Stimulated activated CD8-positive, alpha-beta memory T cell treated with anti-CD3 and anti-CD28 coated beads, Interleukin-7, amount 100 ng/mL, for 48 hours (primary cell): ENCODE measurements around the gene NEURL4.
A peak's percentile ranks its signal among the peaks of the same experiment; 100 is the strongest.

Source experiments
- DNase-seq, 2 donors: peaks; one replicate each; pipeline ENCODE4 v3.0.0-alpha.2; 2020; ENCODE audit warnings: low read depth in 1 of 2; ENCODE audit errors: extremely low read depth in 1 of 2

The NEURL4 gene

GRCh38 chr17:7306911-7307685, 22.0 kb downstream of the NEURL4 start, which contains the start of gene EIF5A:
EIF5A (plus strand) TSS chr17:7307628; CDS start chr17:7309636, 2,008 bp downstream.
- peak; percentile 99 to 100 for DNase-seq

DNA sequence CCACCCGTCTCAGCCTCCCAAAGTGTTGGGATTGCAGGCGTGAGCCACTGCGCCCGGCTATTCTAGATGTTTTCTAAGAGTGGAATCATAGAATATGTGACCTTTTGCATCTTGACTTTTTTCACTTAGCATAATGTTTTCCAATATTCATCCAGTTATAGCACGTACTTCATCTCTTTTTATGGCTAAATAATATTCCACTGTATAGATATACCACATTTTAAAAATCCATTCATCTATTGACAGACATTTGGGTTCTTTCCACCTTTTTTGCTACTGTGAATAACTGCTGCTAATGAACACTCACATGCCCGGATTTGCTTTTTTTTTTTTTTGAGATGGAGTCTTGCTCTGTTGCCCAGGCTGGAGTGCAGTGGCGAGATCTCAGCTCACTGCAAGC, 25.0 kb downstream of the NEURL4 start:
- no peak for DNase-seq

DNA sequence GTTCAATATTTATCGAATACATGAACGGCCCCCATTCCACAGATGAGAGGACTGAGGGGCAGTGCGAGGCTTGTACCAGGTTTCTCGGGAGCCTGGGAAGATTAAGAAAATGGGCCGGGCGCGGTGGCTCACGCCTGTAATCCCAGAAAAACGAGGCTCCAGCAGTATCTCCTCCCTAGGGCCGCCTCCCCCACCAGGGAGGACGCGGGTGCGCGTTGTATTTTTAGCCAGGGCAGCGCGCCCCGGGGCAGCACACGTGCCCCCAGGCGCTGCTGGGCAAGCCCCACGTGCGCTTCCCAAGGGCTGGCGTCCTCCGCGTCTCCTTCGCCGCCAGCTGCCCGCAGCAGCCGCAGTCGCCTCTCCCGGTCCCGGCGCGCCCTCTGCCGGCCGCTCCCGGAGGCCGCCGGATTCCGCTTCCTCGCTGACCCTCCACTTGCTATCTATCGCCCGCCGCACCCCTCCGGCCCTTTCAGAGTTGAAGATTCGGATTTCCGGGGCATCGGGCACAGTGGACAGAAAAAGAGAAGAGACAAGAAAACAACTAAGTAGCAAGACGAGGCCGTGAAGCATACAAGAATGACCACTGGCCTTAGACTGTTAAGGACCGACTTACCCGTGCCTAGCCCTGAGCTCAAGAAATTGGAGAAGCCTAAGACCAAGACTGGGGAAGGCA, 32.8 kb downstream of the NEURL4 start:
- no peak for DNase-seq

DNA sequence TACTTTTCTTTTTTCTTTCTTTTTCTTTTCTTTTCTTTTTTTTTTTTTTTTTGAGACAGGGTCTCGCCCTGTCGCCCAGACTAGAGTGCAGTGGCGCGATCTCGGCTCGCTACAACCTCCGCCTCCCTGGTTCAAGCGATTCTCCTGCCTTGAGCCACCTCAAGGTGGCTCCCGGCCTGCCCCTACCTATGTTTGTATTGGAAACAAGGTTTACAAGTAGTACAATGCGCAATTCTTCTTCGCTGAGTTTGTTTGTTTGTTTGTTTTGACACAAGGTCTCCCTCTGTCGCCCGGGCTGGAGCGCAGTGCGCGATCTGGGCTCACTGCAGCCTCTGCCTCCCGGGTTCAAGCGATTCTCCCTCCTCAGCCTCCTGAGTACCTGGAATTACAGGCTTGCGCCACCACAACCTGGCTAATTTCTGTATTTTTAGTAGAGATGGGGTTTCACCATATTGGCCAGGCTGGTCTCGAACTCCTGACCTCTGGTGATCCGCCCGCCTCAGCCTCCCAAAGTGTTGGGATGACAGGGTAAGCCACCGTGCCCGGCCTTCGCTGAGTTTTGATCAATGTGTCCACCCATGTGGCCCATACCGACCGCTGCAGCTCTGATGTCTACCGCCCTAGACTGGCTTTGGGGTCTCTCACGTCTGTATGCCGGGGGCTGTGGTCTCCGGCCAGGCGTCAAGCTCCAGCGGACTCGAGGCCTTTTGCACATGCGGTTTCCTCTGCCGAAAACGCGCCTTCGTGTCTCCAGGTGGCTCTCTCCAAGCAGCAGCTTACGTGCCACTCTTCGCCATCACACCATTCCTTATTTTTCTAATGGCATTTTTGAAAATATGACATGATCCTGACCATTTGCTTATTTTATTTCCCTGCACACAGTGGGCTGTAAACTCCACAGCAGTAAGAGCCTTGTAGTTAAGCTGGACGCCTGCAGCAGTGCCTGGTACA, 33.6 kb downstream of the NEURL4 start:
- no peak for DNase-seq

DNA sequence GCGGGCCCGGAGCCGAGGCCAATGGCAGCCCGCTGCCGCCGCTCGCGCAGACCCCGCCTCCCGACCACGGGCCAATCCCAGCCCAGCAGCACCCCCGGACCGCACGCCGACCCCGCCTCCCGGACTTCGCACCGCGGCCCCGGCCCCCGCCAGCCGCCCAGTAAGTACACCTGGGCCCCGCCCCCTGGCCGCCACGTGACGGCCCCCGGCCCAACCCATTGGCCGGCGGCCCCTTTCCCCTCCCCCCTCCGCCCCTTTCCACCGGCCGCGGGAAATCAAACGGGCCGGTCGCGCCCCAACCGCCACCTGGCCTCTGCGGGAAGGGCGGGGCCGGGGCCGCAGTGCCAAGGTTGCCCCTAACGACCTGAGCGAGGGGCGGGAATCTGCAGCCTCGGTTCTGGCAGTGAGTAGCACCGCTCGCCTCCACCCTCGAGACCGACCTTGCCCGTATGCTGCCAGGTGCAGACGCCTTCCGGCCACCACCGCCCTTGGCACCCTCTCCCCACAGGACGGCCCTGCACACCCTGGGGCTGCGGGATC, 34.5 kb downstream of the NEURL4 start, which contains the start of gene YBX2:
YBX2 (minus strand) TSS at position 26 of the 540 bp plus-strand sequence. CDS start 139 bp downstream, outside the sequence.
- DNase-seq = peak in 1 of 2 donors; percentile 79

- no peak for DNase-seq
These were observed 35.1 kb downstream of the NEURL4 start for GRCh38 chr17:7293816-7294613.

DNA sequence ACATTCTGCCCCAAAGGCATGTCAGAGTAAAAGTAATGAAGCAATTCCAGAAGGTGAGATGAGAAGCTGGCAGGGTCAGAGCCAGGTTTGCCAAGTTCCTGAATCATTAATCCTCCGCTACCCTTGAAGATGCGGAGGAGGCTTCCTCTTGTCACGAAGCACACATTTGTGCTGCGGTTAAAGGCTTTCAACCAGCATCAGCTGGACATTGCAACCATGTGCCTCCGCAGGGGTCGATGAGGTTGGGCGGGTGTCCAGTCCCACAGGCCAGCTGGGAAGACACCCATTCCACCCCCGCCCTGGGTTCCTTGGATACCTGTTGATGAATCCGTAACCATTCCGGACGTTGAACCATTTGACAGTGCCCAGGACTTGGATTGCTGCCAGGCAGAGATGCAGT, 36.0 kb downstream of the NEURL4 start:
- no peak for DNase-seq

GRCh38 chr17:7292729-7293128, 36.4 kb downstream of the NEURL4 start:
- no peak for DNase-seq

DNA sequence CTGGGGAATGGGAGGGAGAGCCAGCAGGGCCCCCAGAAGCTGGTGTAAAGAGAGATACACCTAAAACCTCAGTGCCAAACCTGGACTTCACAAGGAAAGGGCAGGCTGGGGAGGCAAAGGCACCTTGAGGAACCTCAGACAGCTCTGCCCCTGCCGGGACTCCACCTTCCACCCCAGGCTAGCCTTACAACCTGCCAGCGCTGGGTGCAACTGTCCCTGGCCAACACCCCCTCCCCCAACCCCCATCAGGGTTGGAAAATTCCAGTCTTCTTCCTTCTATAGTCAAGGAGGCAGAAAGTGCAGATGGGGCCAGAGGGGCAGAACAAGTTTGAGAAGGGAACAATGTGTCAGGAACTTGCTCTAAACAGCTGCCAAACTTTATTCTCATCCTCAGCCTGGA, 36.9 kb downstream of the NEURL4 start:
- no peak for DNase-seq

- DNase-seq = no peak
These were observed 38.5 kb downstream of the NEURL4 start for GRCh38 chr17:7290685-7291084.

DNA sequence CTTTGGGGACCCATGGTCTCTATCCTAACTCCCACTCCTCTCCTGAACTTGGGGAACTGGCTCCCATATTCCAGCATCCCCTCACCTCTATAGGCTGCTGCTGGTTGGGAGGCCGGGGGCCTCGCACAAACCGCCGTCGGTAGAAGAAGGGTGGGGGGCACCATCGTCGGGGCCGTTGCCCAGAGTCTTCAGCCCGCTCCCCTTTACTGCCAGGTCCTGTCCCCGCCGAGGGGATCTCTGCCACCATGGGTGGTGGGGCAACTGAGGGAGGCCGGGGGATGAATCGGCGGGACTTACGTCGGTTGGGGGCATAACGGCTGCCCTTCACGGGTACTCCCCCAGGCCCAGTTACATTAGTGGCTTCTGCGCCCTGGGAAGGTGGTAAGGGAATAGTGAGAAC, 39.0 kb downstream of the NEURL4 start:
- DNase-seq = no peak

DNA sequence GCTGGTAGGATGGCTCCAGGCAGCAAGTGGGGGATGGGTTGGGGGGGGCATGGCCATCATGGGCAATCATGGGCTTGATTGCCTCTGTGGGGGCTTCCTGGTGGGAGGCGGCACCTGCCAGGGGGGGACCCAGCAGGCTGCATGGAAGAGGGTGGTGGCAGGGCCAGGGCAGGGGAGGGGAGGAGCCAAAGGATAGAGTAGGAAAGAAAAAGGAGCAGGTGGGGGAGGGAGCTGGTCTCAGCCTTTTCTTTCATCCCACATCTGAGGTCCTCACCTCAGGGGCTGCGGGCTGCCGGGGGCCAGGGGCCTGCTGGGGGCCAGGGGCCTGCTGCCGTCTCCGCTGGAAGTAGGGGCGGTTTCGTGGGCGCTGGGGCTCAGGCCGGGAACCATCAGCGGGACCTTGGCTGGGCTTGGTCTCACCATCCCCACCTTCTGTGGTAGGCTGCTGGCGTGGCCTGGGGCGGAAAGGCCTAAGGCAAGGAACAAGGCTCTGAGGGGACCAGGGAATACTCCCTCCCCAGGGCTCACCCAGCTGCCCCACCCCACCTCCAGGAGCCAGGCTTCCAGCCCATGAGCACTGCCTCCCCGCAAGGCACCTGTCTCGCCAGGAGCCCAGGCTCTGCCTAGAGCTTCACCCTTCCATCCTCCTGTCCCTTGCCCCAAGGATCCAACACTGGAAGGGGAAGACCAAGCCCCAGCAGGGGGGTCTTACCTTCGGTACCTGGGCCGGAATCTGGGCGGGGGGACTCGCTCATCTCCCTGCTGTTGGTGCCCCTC, 39.7 kb downstream of the NEURL4 start:
- DNase-seq = no peak

GRCh38 chr17:7285679-7286078, 43.5 kb downstream of the NEURL4 start:
- no peak for DNase-seq

DNA sequence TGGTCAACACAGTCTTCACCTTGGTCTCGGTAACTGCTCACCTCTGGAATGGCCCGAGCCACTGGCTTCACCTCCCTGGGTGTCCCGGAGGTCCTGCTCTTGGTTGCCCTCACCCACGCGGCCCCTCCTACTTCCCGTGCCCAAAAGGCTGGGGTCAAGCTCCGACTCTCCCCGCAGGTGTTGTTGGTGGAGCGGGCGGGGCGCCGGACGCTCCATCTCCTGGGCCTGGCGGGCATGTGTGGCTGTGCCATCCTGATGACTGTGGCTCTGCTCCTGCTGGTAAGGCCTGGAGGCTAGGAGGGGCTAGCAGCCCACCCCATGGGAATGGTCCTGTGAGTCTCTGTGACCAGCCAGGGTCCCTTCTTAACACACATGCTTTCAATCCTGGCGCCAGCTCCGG, 44.2 kb downstream of the NEURL4 start:
- DNase-seq = no peak

DNA sequence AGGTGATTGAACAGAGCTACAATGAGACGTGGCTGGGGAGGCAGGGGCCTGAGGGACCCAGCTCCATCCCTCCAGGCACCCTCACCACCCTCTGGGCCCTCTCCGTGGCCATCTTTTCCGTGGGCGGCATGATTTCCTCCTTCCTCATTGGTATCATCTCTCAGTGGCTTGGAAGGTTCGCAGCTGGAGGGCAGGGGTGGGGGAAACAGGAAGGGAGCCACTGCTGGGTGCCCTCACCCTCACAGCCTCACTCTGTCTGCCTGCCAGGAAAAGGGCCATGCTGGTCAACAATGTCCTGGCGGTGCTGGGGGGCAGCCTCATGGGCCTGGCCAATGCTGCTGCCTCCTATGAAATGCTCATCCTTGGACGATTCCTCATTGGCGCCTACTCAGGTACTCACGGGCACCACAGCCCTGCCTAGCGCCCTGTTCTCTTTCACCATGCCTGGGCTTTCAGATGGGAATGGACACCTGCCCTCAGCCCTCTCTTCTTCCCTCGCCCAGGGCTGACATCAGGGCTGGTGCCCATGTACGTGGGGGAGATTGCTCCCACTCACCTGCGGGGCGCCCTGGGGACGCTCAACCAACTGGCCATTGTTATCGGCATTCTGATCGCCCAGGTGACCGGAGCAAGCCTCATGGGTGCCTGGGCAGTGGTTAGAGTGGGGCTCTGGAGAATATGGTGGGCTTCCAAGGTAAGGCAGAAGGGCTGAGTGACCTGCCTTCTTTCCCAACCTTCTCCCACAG, 45.5 kb downstream of the NEURL4 start:
- DNase-seq = no peak

DNA sequence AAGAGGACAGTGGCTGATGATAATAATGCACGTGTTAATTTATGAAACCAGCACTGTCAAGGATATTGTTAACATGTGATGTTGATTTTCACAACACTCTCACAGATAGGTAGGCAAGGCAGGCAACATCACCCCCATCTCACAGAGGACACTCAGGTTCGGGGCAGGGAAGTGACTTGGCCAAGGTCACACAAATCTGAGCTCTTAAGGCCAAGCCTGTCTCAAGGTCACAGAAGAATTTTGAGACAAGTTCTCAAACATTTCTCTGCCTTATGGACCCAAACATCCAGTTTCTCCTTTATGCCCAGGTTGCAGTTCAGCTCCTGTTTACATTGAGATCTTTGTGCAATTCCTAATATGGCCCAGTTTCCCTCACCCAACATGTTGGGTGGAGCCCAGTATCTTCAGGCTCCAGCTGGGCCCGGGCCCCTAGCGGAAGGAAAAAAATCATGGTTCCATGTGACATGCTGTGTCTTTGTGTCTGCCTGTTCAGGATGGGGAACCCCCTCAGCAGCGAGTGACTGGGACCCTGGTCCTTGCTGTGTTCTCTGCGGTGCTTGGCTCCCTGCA, 46.3 kb downstream of the NEURL4 start:
- DNase-seq = no peak

- no peak for DNase-seq
These were observed 47.0 kb downstream of the NEURL4 start for GRCh38 chr17:7281953-7282751.
